ENCODE results near the gene EXO1. TPM values are rescaled to one million over a fixed set of nuclear protein-coding genes. Genes with fewer than 3 reads are reported as not detected.
"Not testable (repeated sequence)": the region's sequence is repeated elsewhere in the genome, so short reads cannot be mapped to it uniquely, and the experiment has no call there.

The EXO1 gene
- total RNA-seq, 1 donor from 2014 or later, result 25.5 TPM

DNA sequence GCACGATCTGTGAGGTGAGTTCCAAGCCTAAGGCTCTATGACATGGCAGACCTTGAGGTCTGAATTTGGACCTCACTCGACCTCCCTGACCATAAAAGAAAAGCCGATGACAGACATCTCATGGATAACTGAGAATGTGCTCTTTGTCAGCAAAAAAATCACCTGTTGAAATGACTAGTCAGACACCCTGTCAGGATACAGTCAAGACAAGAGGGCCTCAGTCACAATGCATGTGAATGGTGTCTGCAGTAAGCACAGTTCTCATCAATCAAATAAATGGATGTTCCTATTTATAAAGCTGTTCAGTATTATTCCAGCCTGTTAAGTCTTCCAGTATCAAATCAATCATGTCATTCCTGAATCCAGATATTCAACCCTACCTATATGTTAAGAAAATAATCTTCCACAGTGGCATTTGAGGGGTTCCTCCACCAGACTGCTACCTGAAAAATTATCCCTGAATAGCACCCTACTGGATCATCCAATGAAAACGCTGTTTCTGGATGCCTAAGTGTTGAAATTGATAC, 28.6 kb upstream of the EXO1 start:
- TF ChIP-seq, protein P1, sequence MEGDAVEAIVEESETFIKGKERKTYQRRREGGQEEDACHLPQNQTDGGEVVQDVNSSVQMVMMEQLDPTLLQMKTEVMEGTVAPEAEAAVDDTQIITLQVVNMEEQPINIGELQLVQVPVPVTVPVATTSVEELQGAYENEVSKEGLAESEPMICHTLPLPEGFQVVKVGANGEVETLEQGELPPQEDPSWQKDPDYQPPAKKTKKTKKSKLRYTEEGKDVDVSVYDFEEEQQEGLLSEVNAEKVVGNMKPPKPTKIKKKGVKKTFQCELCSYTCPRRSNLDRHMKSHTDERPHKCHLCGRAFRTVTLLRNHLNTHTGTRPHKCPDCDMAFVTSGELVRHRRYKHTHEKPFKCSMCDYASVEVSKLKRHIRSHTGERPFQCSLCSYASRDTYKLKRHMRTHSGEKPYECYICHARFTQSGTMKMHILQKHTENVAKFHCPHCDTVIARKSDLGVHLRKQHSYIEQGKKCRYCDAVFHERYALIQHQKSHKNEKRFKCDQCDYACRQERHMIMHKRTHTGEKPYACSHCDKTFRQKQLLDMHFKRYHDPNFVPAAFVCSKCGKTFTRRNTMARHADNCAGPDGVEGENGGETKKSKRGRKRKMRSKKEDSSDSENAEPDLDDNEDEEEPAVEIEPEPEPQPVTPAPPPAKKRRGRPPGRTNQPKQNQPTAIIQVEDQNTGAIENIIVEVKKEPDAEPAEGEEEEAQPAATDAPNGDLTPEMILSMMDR (conservative IDR thresholded peaks at IDR 0.05), result no peak
- Mint-ChIP-seq H3K4me3 (no peak overlapping the region), H3K4me1 (ENCODE audit: unreplicated experiment) (no peaks in the 10 kb centered on the region), H3K27me3 (peaks cover 10% of the 10 kb centered on the region), H3K27ac (no peak overlapping the region), H3K36me3 (no peaks in the 10 kb centered on the region), H3K9me3 (no peaks in the 10 kb centered on the region)
- DNase-seq (ENCODE audit: extremely low spot score, unreplicated experiment), result no peak

DNA sequence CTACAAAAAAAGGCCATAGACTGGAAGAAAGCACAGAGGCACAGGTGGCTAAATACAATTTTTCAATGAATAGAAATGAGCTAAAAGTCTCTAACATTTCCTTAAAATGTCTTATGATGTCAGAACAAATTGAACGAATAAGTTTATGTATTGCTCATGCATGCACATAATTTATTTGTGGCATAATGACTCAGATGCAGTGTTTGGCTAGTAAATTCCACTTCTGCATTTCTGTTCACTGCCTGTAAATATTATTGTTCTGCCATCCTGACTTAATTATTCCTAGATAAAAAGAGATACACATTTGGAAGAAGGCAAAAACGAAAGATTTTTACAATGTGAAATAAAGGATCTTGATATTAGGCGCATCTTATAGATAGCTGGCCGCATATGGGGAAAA, 26.6 kb upstream of the EXO1 start:
- TF ChIP-seq, protein P1 (conservative IDR thresholded peaks at IDR 0.05), result no peak
- no peak overlapping the region for H3K27ac Mint-ChIP-seq
- peaks cover 10% of the 10 kb centered on the region for H3K27me3 Mint-ChIP-seq
- no peaks in the 10 kb centered on the region for H3K36me3 Mint-ChIP-seq
- H3K9me3 Mint-ChIP-seq, result no peaks in the 10 kb centered on the region
- H3K4me1 Mint-ChIP-seq (ENCODE audit: unreplicated experiment), result no peaks in the 10 kb centered on the region
- H3K4me3 Mint-ChIP-seq, result no peak overlapping the region
- DNase-seq (ENCODE audit: extremely low spot score, unreplicated experiment), result no peak

DNA sequence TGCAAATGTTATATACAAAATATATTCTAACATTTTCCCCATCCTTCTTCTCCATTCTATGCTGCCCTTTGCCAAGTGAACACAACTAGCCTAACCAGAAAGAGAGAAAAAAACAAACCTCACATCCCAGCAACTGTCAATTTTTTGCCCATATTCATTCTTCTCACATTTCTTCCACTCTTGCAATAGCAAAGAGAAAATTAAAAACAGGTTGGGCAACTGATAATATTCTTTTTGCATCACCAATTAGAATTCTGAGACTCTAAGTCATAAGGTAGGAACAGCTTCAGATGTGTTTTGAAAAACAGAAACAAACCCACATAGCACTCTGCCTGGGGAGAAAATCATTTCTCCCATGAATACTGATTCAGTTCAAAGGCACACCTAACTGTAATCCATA, 25.2 kb upstream of the EXO1 start:
- Mint-ChIP-seq H3K4me1 (ENCODE audit: unreplicated experiment) (no peaks in the 10 kb centered on the region), H3K27me3 (peaks cover 8% of the 10 kb centered on the region), H3K4me3 (no peak overlapping the region), H3K27ac (no peak overlapping the region), H3K36me3 (no peaks in the 10 kb centered on the region), H3K9me3 (no peaks in the 10 kb centered on the region)
- DNase-seq (ENCODE audit: extremely low spot score, unreplicated experiment), result no peak
- TF ChIP-seq, protein P1 (conservative IDR thresholded peaks at IDR 0.05), result no peak

DNA sequence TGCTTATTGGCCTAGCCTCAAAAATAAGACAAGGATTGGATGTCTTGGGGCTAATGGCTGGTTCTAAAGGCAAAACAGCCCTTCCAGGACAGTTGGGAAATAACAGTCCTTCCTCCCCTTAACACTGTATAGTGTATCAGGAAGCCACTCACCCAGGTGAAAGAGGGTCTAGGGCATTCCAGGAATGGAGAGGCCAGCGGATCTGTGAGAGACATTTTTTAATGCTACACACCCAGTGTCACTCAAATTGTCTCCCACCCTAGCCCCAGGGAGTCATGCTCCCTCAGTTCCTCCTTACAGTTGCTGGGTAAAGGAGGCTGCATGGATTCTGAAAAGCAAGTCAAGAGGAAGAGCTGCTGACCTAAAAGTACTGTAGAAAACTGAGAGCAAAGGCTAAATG, 24.1 kb upstream of the EXO1 start:
- Mint-ChIP-seq H3K27ac (no peak overlapping the region), H3K9me3 (no peaks in the 10 kb centered on the region), H3K36me3 (no peaks in the 10 kb centered on the region), H3K4me3 (no peak overlapping the region), H3K4me1 (ENCODE audit: unreplicated experiment) (peaks cover 5% of the 10 kb centered on the region), H3K27me3 (peaks cover 4% of the 10 kb centered on the region)
- DNase-seq (ENCODE audit: extremely low spot score, unreplicated experiment), result no peak
- TF ChIP-seq, protein P1 (conservative IDR thresholded peaks at IDR 0.05), result no peak

DNA sequence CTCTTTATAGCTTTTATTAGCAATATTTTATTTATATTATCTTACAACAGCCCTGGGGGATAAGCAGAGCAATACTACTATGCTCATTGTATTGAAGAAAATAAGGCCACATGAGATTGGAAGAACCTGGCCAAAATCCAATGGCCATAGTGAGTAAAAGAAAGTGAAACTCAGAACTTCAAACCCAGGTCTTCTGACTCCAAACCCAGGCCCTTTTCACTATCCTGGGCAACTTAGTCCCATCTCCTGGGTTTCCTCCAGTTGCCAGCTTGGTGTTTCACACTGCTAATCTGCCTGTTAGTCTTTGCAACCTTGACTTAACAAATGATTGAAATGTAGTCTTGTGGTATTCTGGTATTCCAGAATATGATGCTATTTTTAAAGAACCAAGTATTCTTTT, 22.4 kb upstream of the EXO1 start:
- H3K27me3 Mint-ChIP-seq, result no peaks in the 10 kb centered on the region
- no peak overlapping the region for H3K27ac Mint-ChIP-seq
- no peaks in the 10 kb centered on the region for H3K36me3 Mint-ChIP-seq

DNA sequence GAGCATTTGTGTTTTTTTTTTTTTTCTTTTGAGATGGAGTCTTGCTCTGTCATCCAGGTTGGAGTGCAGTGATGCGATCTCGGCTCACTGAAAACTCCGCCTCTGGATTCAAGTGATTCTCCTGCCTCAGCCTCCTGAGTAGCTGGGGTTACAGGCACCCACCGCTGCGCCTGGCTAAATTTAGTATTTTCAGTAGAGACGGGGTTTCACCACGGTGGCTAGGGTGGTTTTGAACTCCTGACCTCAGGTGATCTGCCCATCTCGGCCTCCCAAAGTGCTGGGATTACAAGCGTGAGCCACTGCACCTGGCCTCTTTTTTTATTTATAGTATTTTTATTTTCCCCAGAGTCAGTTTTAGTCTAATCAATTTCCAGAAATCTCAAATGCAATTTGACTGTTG, 21.4 kb upstream of the EXO1 start:
- DNase-seq (ENCODE audit: extremely low spot score, unreplicated experiment); H3K36me3 Mint-ChIP-seq; H3K9me3 Mint-ChIP-seq; H3K27ac Mint-ChIP-seq; H3K27me3 Mint-ChIP-seq; H3K4me3 Mint-ChIP-seq: not testable (repeated sequence)
- H3K4me1 Mint-ChIP-seq (ENCODE audit: unreplicated experiment), result peaks cover 11% of the 10 kb centered on the region

More for the DNA sequence above, 22.4 kb upstream of the EXO1 start:
- peaks cover 11% of the 10 kb centered on the region for H3K4me1 Mint-ChIP-seq (ENCODE audit: unreplicated experiment)
- H3K4me3 Mint-ChIP-seq, result no peak overlapping the region
- TF ChIP-seq, protein P1 (conservative IDR thresholded peaks at IDR 0.05), result no peak
- DNase-seq (ENCODE audit: extremely low spot score, unreplicated experiment), result no peak
- H3K9me3 Mint-ChIP-seq, result no peaks in the 10 kb centered on the region

Measured in type B pancreatic cell (in vitro differentiated cells).